HepG2 (cell line): ENCODE data around the gene HARBI1. TPM values are rescaled to one million over a fixed set of nuclear protein-coding genes. Genes with fewer than 3 reads are reported as not detected.

Experiments
- ATF1 ChIP-seq: IDR thresholded peaks from 2 replicates; pipeline ENCODE4 v1.6.1; 2016; ENCODE audit warnings: mild to moderate bottlenecking, control low read depth
- ATF5 ChIP-seq: sonication (generic); formaldehyde crosslinking; IDR thresholded peaks from 2 replicates; pipeline ENCODE4 v1.4.0; 2020; ENCODE audit warnings: mild to moderate bottlenecking, low read depth, missing genetic modification reagents
- ATF6 ChIP-seq: sonication (generic); formaldehyde crosslinking; conservative IDR thresholded peaks from 2 replicates; pipeline ENCODE4 v1.4.0; 2020; ENCODE audit warnings: missing genetic modification reagents
- CBFB ChIP-seq: sonication (generic); formaldehyde crosslinking; IDR thresholded peaks from 2 replicates; pipeline ENCODE4 v1.4.0; 2020; ENCODE audit warnings: missing genetic modification reagents
- CREB1 ChIP-seq, 2 experiments: fragments of 450-650 bp in 1 of 2; IDR thresholded peaks; 2 replicates each; pipeline ENCODE4 v1.6.1; 2016 to 2017; ENCODE audit warnings: control low read depth in 1 of 2, mild to moderate bottlenecking in 1 of 2, missing compliant biosample characterization in 1 of 2, missing genetic modification characterization in 1 of 2
- EZH2 ChIP-seq: conservative IDR thresholded peaks from 2 replicates; pipeline ENCODE4 v1.6.1; 2012; ENCODE audit warnings: mild to moderate bottlenecking, low read depth, low read length, moderate library complexity
- HNRNPH1 ChIP-seq: fragments of 200-400 bp; formaldehyde crosslinking; optimal IDR thresholded peaks from 2 replicates; pipeline ENCODE3; 2017; ENCODE audit warnings: mild to moderate bottlenecking, low read depth, low read length
- ISX ChIP-seq: sonication (generic); formaldehyde crosslinking; conservative IDR thresholded peaks from 2 replicates; pipeline ENCODE4 v1.5.0; 2020; ENCODE audit warnings: missing genetic modification reagents
- JUN ChIP-seq: sonication (generic); formaldehyde crosslinking; IDR thresholded peaks from 2 replicates; pipeline ENCODE4 v1.4.0; 2020; ENCODE audit warnings: mild to moderate bottlenecking, missing genetic modification reagents
- MAX ChIP-seq: IDR thresholded peaks from 2 replicates; pipeline ENCODE4 v1.6.1; 2012; ENCODE audit warnings: inconsistent platforms
- MXD3 ChIP-seq: IDR thresholded peaks from 2 replicates; pipeline ENCODE4 v1.6.1; 2016; ENCODE audit warnings: mild to moderate bottlenecking, missing biosample characterization, missing genetic modification reagents
- MZF1 ChIP-seq: sonication (generic); formaldehyde crosslinking; IDR thresholded peaks from 2 replicates; pipeline ENCODE4 v1.8.1; 2023; ENCODE audit warnings: mild to moderate bottlenecking, missing genetic modification reagents, borderline replicate concordance
- RCOR2 ChIP-seq: IDR thresholded peaks from 2 replicates; pipeline ENCODE4 v1.6.1; 2016; ENCODE audit warnings: missing biosample characterization, missing genetic modification reagents
- REXO4 ChIP-seq: sonication (generic); formaldehyde crosslinking; IDR thresholded peaks from 2 replicates; pipeline ENCODE4 v1.8.0; 2022; ENCODE audit warnings: missing genetic modification reagents, mild to moderate bottlenecking, borderline replicate concordance
- ZBTB21 ChIP-seq: sonication (generic); formaldehyde crosslinking; IDR thresholded peaks from 2 replicates; pipeline ENCODE4 v1.4.0; 2020; ENCODE audit warnings: missing genetic modification reagents
- ZNF407 ChIP-seq: sonication (generic); formaldehyde crosslinking; IDR thresholded peaks from one replicate; pipeline ENCODE4 v1.5.1; 2020; ENCODE audit warnings: mild to moderate bottlenecking, missing genetic modification reagents; ENCODE audit errors: not compliant biosample characterization
- ZNF562 ChIP-seq: sonication (generic); formaldehyde crosslinking; IDR thresholded peaks from 2 replicates; pipeline ENCODE4 v1.8.0; 2022; ENCODE audit warnings: missing genetic modification reagents, borderline replicate concordance
- ZSCAN21 ChIP-seq: sonication (generic); formaldehyde crosslinking; IDR thresholded peaks from 2 replicates; pipeline ENCODE4 v1.8.0; 2022; ENCODE audit warnings: mild to moderate bottlenecking, missing genetic modification reagents, moderate library complexity, borderline replicate concordance
- ZSCAN9 ChIP-seq: IDR thresholded peaks from 2 replicates; pipeline ENCODE4 v1.6.1; 2016; ENCODE audit warnings: borderline replicate concordance
- polyA plus RNA-seq, 8 experiments: library from polyadenylated mRNA; depleted of rRNA in 3 of 8; stranded (reverse) in 7 of 8; unstranded in 1 of 8; fragments of >200 nt; fragmentation: Illumina TruSeq in 4 of 8; extraction: Trizol in 4 of 8; gene quantifications; 2 replicates each; pipeline versions ENCODE4 v1.2.1 to v1.2.3, GENCODE V29; 2011 to 2016; ENCODE audit warnings: low read depth in 4 of 8, missing spikeins in 1 of 8, mixed read lengths in 1 of 8; ENCODE audit not compliant: insufficient read depth in 1 of 8
- total RNA-seq, 5 experiments: library from RNA; depleted of rRNA; stranded (reverse); fragments of >200 nt; fragmentation: Illumina TruSeq; extraction: Trizol; gene quantifications; 2 replicates each; pipeline ENCODE4 v1.2.3, GENCODE V29; 2016; ENCODE audit warnings: low read depth in 1 of 5

The HARBI1 gene
- total and polyA plus RNA-seq, 2 of the 13 experiments (the other 11 are each of a cell fraction or from before 2014, with no cell fraction given) = 2.5 to 4.8 TPM

GRCh38 chr11:46557684-46558151, 59.3 kb downstream of the HARBI1 start (continued):
- TF ChIP-seq ZSCAN9 (CRISPR knock-in tag) = peak; percentile 65; the same call in 1 of the 2 replicates
- no peak for TF ChIP-seq ATF5
- TF ChIP-seq CREB1 (IDR thresholded peaks at IDR 0.05) = no peak
- no peak for TF ChIP-seq CREB1 (CRISPR knock-in tag; IDR thresholded peaks at IDR 0.05)
- TF ChIP-seq ZNF562 = no peak
- TF ChIP-seq ZBTB21 (CRISPR knock-in tag) = no peak
- no peak for TF ChIP-seq EZH2
- no peak for TF ChIP-seq REXO4 (CRISPR knock-in tag)
- no peak for TF ChIP-seq ATF6 (CRISPR knock-in tag)
- TF ChIP-seq ZNF407 = no peak
- peak; percentile 65 for TF ChIP-seq ZSCAN21
- no peak for TF ChIP-seq MZF1 (CRISPR knock-in tag)
- TF ChIP-seq MXD3 = no peak; the same call in 1 of the 2 replicates
- TF ChIP-seq ISX (CRISPR knock-in tag) = no peak
- TF ChIP-seq CBFB = no peak
- TF ChIP-seq HNRNPH1 = no peak
- TF ChIP-seq ATF1 (CRISPR knock-in tag) = no peak
- TF ChIP-seq RCOR2 (CRISPR knock-in tag) = peak; percentile 66; the same call in 1 of the 2 replicates
- TF ChIP-seq JUN (CRISPR knock-in tag) = no peak
- peak; percentile 63; the same call in 1 of the 2 replicates for TF ChIP-seq MAX
